Measurements from ENCODE around the gene OR52R1.

The OR52R1 gene

GRCh38 chr11:4782454-4782853 is 21.7 kb downstream of the OR52R1 start:
- no peak for DNase-seq
- Histone ChIP-seq H3K4me3 (ENCODE audit: low read length) (no peak overlapping the region), H2AFZ (ENCODE audit: low read length) (no peak overlapping the region), H3K79me2 (ENCODE audit: low read length) (no peaks in the 10 kb centered on the region), H3K36me3 (replicated peaks; ENCODE audit: insufficient read depth, low read length) (no peaks in the 10 kb centered on the region), H3K27me3 (replicated peaks; ENCODE audit: insufficient read depth, low read length) (no peaks in the 10 kb centered on the region), H3K9me3 (replicated peaks; ENCODE audit: insufficient read depth, low read length) (no peaks in the 10 kb centered on the region), H3K27ac (ENCODE audit: low read length) (no peak overlapping the region), H3K9ac (ENCODE audit: low read length) (no peak overlapping the region), H3K4me2 (ENCODE audit: low read depth, low read length) (no peak overlapping the region), H3F3A (ENCODE audit: insufficient read depth, low read length) (no peaks in the 10 kb centered on the region), H3K9me2 (replicated peaks; ENCODE audit: insufficient read depth, low read length) (no peaks in the 10 kb centered on the region), H4K20me1 (ENCODE audit: insufficient read depth, low read length) (no peaks in the 10 kb centered on the region), H3K4me1 (ENCODE audit: low read length) (no peaks in the 10 kb centered on the region)
- TF ChIP-seq EZH2phosphoT487 (IDR thresholded peaks at IDR 0.05; ENCODE audit: low read length) (no peak), CTCF (IDR thresholded peaks at IDR 0.05; ENCODE audit: low read length) (no peak), EZH2 (optimal IDR thresholded peaks at IDR 0.05; ENCODE audit: low read depth, low read length) (no peak)

DNA sequence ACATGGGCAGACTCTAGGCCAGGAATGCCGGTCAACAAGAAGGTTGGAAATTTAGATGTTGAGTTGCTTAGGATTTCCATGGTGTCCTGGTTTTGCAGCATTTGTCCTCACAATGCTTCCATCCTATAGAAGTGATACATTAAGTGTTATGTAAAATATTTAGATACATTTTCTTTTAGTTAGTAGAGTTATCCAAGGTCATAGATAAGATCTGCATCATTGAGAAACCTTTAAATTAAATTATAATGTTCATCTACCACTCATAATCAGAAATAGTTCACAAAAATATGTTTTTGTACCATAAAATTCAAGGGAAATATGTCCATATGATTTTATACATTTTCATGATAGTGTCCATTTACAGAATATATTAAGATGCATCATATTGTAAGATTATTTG is 34.3 kb downstream of the OR52R1 start, which contains the start of gene OR51F1:
TSS of gene OR51F1 (minus strand) at position 101 of the 400 bp plus-strand sequence. CDS start at position 101, 0 bp downstream.
- Histone ChIP-seq H4K20me1 (ENCODE audit: insufficient read depth, low read length) (no peaks in the 10 kb centered on the region), H3K36me3 (replicated peaks; ENCODE audit: insufficient read depth, low read length) (no peaks in the 10 kb centered on the region), H3K27me3 (replicated peaks; ENCODE audit: insufficient read depth, low read length) (no peaks in the 10 kb centered on the region), H3K79me2 (ENCODE audit: low read length) (no peaks in the 10 kb centered on the region), H3K9me2 (replicated peaks; ENCODE audit: insufficient read depth, low read length) (no peaks in the 10 kb centered on the region), H3K4me3 (ENCODE audit: low read length) (no peak within 1 kb of the TSS), H3K4me1 (ENCODE audit: low read length) (no peaks in the 10 kb centered on the region), H3K9ac (ENCODE audit: low read length) (no peak within 1 kb of the TSS), H3K4me2 (ENCODE audit: low read depth, low read length) (no peak within 1 kb of the TSS), H3F3A (ENCODE audit: insufficient read depth, low read length) (no peaks in the 10 kb centered on the region), H3K9me3 (replicated peaks; ENCODE audit: insufficient read depth, low read length) (no peaks in the 10 kb centered on the region), H3K27ac (ENCODE audit: low read length) (no peak within 1 kb of the TSS), H2AFZ (ENCODE audit: low read length) (no peak within 1 kb of the TSS)
- DNase-seq = no peak
- TF ChIP-seq EZH2 (optimal IDR thresholded peaks at IDR 0.05; ENCODE audit: low read depth, low read length) (no peak), EZH2phosphoT487 (IDR thresholded peaks at IDR 0.05; ENCODE audit: low read length) (no peak), CTCF (IDR thresholded peaks at IDR 0.05; ENCODE audit: low read length) (no peak)

- Histone ChIP-seq H3K4me1 (ENCODE audit: low read length) (peaks cover 3% of the 10 kb centered on the region; the same call in 1 of the 2 replicates), H3K9ac (ENCODE audit: low read length) (no peak overlapping the region), H4K20me1 (ENCODE audit: insufficient read depth, low read length) (no peaks in the 10 kb centered on the region), H3K27me3 (replicated peaks; ENCODE audit: insufficient read depth, low read length) (no peaks in the 10 kb centered on the region), H3K79me2 (ENCODE audit: low read length) (no peaks in the 10 kb centered on the region), H3K9me3 (replicated peaks; ENCODE audit: insufficient read depth, low read length) (no peaks in the 10 kb centered on the region), H3K27ac (ENCODE audit: low read length) (no peak overlapping the region), H3K4me2 (ENCODE audit: low read depth, low read length) (no peak overlapping the region), H3K9me2 (replicated peaks; ENCODE audit: insufficient read depth, low read length) (no peaks in the 10 kb centered on the region), H3F3A (ENCODE audit: insufficient read depth, low read length) (no peaks in the 10 kb centered on the region), H2AFZ (ENCODE audit: low read length) (no peak overlapping the region), H3K36me3 (replicated peaks; ENCODE audit: insufficient read depth, low read length) (no peaks in the 10 kb centered on the region), H3K4me3 (ENCODE audit: low read length) (no peak overlapping the region)
- no peak for TF ChIP-seq CTCF (IDR thresholded peaks at IDR 0.05; ENCODE audit: low read length)
- DNase-seq = no peak
These were observed 36.1 kb downstream of the OR52R1 start for GRCh38 chr11:4768094-4768493.
